Hematopoietic multipotent progenitor cell treated with erythropoietin and hydrocortisone succinate and interleukin-3 and kit ligand, for 8 days (in vitro differentiated cells): ENCODE data around the gene PSEN1.

Experiments
- DNase-seq: peaks from one replicate; pipeline ENCODE4 v3.0.0-alpha.2; 2015

The PSEN1 gene

GRCh38 chr14:73136387-73137225, at the start of gene PSEN1:
Gene PSEN1, plus strand, starts transcription at chr14:73136507. Its CDS starts 11,513 bp downstream, at chr14:73148020.
- DNase-seq, result peak; percentile 89

- DNase-seq, result no peak
Observed at GRCh38 chr14:73091044-73091443, 45.3 kb upstream of the PSEN1 start.

- no peak for DNase-seq
Observed at GRCh38 chr14:73097421-73097820, 38.9 kb upstream of the PSEN1 start.

GRCh38 chr14:73100334-73100733, 36.0 kb upstream of the PSEN1 start:
- no peak for DNase-seq

GRCh38 chr14:73102806-73103497, 33.4 kb upstream of the PSEN1 start:
- DNase-seq, result no peak

- no peak for DNase-seq
Observed at GRCh38 chr14:73105050-73105449, 31.3 kb upstream of the PSEN1 start.

- DNase-seq, result no peak
Observed at GRCh38 chr14:73105727-73106126, 30.6 kb upstream of the PSEN1 start.

GRCh38 chr14:73116079-73116665, 20.1 kb upstream of the PSEN1 start:
- no peak for DNase-seq

- DNase-seq, result no peak
Observed at GRCh38 chr14:73124180-73124894, 12.0 kb upstream of the PSEN1 start.

GRCh38 chr14:73125169-73125588, 11.1 kb upstream of the PSEN1 start:
- DNase-seq, result no peak

GRCh38 chr14:73125746-73126145, 10.6 kb upstream of the PSEN1 start:
- DNase-seq, result no peak

- DNase-seq, result no peak
Observed at GRCh38 chr14:73133795-73134194, 2.5 kb upstream of the PSEN1 start.

- DNase-seq, result no peak
Observed at GRCh38 chr14:73136085-73136386, 271 bp upstream of the PSEN1 start.

GRCh38 chr14:73140811-73141323, 4.6 kb downstream of the PSEN1 start:
- DNase-seq, result peak; percentile 11

GRCh38 chr14:73142216-73142615, 5.9 kb downstream of the PSEN1 start:
- DNase-seq, result no peak

GRCh38 chr14:73143003-73143402, 6.7 kb downstream of the PSEN1 start:
- no peak for DNase-seq

- no peak for DNase-seq
Observed at GRCh38 chr14:73143617-73144016, 7.3 kb downstream of the PSEN1 start.

GRCh38 chr14:73145371-73145770, 9.1 kb downstream of the PSEN1 start:
- DNase-seq, result no peak

GRCh38 chr14:73146111-73146510, 9.8 kb downstream of the PSEN1 start:
- no peak for DNase-seq

GRCh38 chr14:73149753-73150152, 13.4 kb downstream of the PSEN1 start:
- DNase-seq, result no peak

- no peak for DNase-seq
Observed at GRCh38 chr14:73153272-73153671, 17.0 kb downstream of the PSEN1 start.

- DNase-seq, result no peak
Observed at GRCh38 chr14:73162251-73162650, 25.9 kb downstream of the PSEN1 start.

GRCh38 chr14:73166399-73166798, 30.1 kb downstream of the PSEN1 start:
- DNase-seq, result no peak
